Effector CD4-positive, alpha-beta T cell (primary cell): ENCODE data around the gene CNR2.
"Not testable (repeated sequence)": the region's sequence is repeated elsewhere in the genome, so short reads cannot be mapped to it uniquely, and the experiment has no call there.

ENCODE experiments used
- DNase-seq: peaks from one replicate; pipeline ENCODE4 v3.0.0-alpha.2; 2020

Gene CNR2

GRCh38 chr1:23827717-23828116 lies 85.4 kb downstream of the CNR2 start:
- DNase-seq, result no peak

DNA sequence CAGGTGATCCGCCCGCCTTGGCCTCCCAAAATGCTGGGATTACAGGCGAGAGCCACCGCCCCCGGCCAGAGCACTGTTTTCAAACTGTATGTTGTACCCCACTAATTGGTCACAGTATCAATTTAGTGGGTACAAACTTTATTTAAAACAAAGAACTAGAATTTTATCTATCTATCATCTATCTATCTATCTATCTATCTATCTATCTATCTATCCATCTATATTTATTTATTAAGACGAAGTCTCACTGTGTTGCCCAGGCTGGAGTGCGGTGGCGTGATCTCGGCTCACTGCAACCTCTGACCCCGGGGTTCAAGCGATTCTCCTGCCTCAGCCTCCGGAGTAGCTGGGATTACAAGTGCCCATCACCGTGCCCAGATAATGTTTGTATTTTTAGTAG lies 86.6 kb downstream of the CNR2 start:
- not testable (repeated sequence) for DNase-seq

DNA sequence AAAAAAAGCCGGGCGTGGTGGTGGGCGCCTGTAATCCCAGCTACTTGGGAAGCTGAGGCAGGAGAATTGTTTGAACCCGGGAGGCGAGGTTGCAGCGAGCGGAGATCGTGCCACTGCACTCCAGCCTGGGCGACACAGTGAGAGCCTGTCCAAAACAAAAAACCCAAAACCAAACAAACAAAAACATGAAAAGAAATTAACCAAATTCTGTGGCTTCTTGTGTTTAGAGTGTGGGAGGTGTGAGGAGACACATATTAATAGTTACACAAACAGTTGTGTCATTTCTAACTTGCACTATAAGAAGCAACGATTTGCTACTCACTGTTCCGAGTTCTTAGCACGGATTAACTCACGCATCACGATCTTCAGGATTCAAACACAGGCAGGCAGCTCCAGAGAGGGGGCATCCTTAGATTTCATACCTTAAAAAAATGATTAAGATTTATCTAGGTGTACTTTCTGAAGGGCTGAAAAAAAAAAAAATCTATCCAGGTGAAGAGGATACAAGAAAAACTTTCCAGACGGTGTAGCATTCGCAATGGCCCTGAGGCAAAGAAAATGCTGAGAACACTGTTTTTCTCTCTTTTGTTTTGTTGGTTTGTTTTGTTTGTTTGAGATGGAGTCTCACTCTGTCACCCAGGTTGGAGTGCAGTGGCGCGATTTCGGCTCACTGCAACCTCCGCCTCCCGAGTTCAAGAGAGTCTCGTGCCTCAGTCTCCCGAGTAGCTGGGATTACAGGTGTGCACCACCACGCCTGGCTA lies 87.2 kb downstream of the CNR2 start:
- no peak for DNase-seq

DNA sequence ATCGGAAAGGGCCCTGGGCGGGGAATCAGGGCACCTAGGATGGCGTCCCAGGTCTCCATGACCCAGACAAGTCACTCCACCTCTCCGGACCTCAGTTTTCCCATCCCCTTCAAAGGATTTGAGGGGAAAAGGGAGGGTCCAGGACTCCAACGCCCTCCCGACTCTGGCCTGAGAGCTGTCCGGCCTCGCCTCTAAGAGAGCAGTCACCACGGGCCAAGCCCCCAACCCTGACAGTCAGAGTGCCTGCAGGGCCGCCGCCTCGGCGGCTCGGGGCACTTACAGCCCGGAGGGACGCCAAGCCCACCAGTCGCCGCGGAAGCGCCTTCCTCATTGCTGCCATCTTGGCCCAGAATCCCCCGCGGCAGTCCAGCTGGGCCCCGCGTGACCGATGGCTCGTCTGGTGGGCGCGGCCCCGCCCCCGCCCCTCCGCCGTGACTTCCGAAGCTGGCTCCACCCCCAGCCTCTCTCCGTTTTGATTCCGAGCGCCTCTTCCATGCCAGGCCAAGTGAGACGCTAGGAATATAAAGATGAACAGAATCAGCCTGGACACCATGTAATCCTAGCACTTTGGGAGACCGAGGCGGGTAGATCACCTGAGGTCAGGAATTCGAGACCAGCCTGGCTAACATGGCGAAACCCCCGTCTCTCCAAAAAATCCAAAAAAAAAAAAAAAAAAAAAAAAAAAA lies 87.9 kb downstream of the CNR2 start, which contains the start of gene HMGCL:
TSS of gene HMGCL (minus strand) at position 354 of the 686 bp plus-strand sequence. CDS start at position 340, 14 bp downstream.
- DNase-seq, result peak; percentile 83

- no peak for DNase-seq
Measured at GRCh38 chr1:23824711-23825075, 88.5 kb downstream of the CNR2 start.

- DNase-seq, result no peak
Measured at GRCh38 chr1:23823767-23824166, 89.4 kb downstream of the CNR2 start.
